Trophoblast cell (in vitro differentiated cells and primary cell): ENCODE results near the gene KRT78.

Experiments
- DNase-seq, 2 donors: peaks; one replicate each; pipeline ENCODE4 v3.0.0-alpha.2; 2016
- H2AFZ ChIP-seq: 2 replicates; pipeline ENCODE4 v1.6.1; 2013; ENCODE audit warnings: low read length, moderate library complexity, mild to moderate bottlenecking; ENCODE audit not compliant: insufficient read depth, poor library complexity
- H2AK5ac ChIP-seq: 2 replicates; pipeline ENCODE4 v1.6.1; 2013; ENCODE audit warnings: mild to moderate bottlenecking, low read length
- H2BK120ac ChIP-seq: 2 replicates; pipeline ENCODE4 v1.6.1; 2013; ENCODE audit warnings: low read length, mild to moderate bottlenecking, moderate library complexity; ENCODE audit not compliant: insufficient read depth, poor library complexity
- H2BK12ac ChIP-seq: 2 replicates; pipeline ENCODE4 v1.6.1; 2013; ENCODE audit warnings: mild to moderate bottlenecking, low read length, moderate library complexity
- H2BK5ac ChIP-seq: 2 replicates; pipeline ENCODE4 v1.6.1; 2013; ENCODE audit warnings: low read length, low read depth, moderate library complexity, mild to moderate bottlenecking; ENCODE audit not compliant: poor library complexity
- H3K14ac ChIP-seq: 2 replicates; pipeline ENCODE4 v1.6.1; 2013; ENCODE audit warnings: mild to moderate bottlenecking, low read length
- H3K18ac ChIP-seq: 2 replicates; pipeline ENCODE4 v1.6.1; 2013; ENCODE audit warnings: mild to moderate bottlenecking, low read length
- H3K23ac ChIP-seq: 2 replicates; pipeline ENCODE4 v1.6.1; 2013; ENCODE audit warnings: low read length
- H3K27ac ChIP-seq: 2 replicates; pipeline ENCODE4 v1.5.1; 2013; ENCODE audit warnings: low read depth, mild to moderate bottlenecking, inconsistent platforms, low read length, moderate library complexity
- H3K27me3 ChIP-seq: 2 replicates; pipeline ENCODE4 v1.6.1; 2013; ENCODE audit warnings: inconsistent platforms, mild to moderate bottlenecking, low read length, moderate library complexity; ENCODE audit not compliant: insufficient read depth
- H3K36me3 ChIP-seq, 2 experiments: 1 replicate in 1 of 2; 2 replicates in 1 of 2; pipeline ENCODE4 v1.6.1; 2013; ENCODE audit warnings: low read length in 2 of 2, mild to moderate bottlenecking in 2 of 2, moderate library complexity in 1 of 2; ENCODE audit not compliant: insufficient read depth in 2 of 2, control insufficient read depth in 1 of 2
- H3K4ac ChIP-seq: 2 replicates; pipeline ENCODE4 v1.6.1; 2013; ENCODE audit warnings: low read depth, mild to moderate bottlenecking, low read length, moderate library complexity
- H3K4me1 ChIP-seq, 2 experiments: 1 replicate in 1 of 2; 2 replicates in 1 of 2; pipeline ENCODE4 v1.6.1; 2013; ENCODE audit warnings: low read length in 2 of 2, mild to moderate bottlenecking in 2 of 2, moderate library complexity in 1 of 2; ENCODE audit not compliant: insufficient read depth in 2 of 2, control insufficient read depth in 1 of 2
- H3K4me2 ChIP-seq: 2 replicates; pipeline ENCODE4 v1.6.1; 2013; ENCODE audit warnings: inconsistent platforms, mild to moderate bottlenecking, low read length, moderate library complexity
- H3K4me3 ChIP-seq: 2 replicates; pipeline ENCODE4 v1.5.1; 2013; ENCODE audit warnings: mild to moderate bottlenecking, low read depth, low read length, inconsistent platforms
- H3K79me1 ChIP-seq: one replicate; pipeline ENCODE4 v1.6.1; 2013; ENCODE audit warnings: low read length
- H3K79me2 ChIP-seq: 2 replicates; pipeline ENCODE4 v1.6.1; 2013; ENCODE audit warnings: low read length, mild to moderate bottlenecking; ENCODE audit not compliant: control insufficient read depth, insufficient read depth, poor library complexity
- H3K9ac ChIP-seq: 2 replicates; pipeline ENCODE4 v1.6.1; 2013; ENCODE audit warnings: mild to moderate bottlenecking, low read length
- H3K9me3 ChIP-seq: 2 replicates; pipeline ENCODE4 v1.6.1; 2013; ENCODE audit warnings: low read depth, mild to moderate bottlenecking, control low read depth, inconsistent platforms, low read length; ENCODE audit not compliant: insufficient read depth
- H4K12ac ChIP-seq: 2 replicates; pipeline ENCODE4 v1.6.1; 2013; ENCODE audit warnings: low read depth, mild to moderate bottlenecking, low read length, moderate library complexity
- H4K8ac ChIP-seq: 2 replicates; pipeline ENCODE4 v1.6.1; 2013; ENCODE audit warnings: low read depth, mild to moderate bottlenecking, low read length, moderate library complexity
- H4K91ac ChIP-seq: one replicate; pipeline ENCODE4 v1.6.1; 2013; ENCODE audit warnings: low read depth, mild to moderate bottlenecking, low read length, moderate library complexity
- WGBS: extraction: QIAGEN DNeasy Blood & Tissue Kit; methylation state at CpG from one replicate; pipeline ENCODE4 v1.1.7; 2013; ENCODE audit warnings: missing lambda C conversion rate; ENCODE audit not compliant: insufficient read length, insufficient coverage; ENCODE audit errors: extremely low coverage; 5-methylcytosine and 5-hydroxymethylcytosine counted together

The KRT78 gene

DNA sequence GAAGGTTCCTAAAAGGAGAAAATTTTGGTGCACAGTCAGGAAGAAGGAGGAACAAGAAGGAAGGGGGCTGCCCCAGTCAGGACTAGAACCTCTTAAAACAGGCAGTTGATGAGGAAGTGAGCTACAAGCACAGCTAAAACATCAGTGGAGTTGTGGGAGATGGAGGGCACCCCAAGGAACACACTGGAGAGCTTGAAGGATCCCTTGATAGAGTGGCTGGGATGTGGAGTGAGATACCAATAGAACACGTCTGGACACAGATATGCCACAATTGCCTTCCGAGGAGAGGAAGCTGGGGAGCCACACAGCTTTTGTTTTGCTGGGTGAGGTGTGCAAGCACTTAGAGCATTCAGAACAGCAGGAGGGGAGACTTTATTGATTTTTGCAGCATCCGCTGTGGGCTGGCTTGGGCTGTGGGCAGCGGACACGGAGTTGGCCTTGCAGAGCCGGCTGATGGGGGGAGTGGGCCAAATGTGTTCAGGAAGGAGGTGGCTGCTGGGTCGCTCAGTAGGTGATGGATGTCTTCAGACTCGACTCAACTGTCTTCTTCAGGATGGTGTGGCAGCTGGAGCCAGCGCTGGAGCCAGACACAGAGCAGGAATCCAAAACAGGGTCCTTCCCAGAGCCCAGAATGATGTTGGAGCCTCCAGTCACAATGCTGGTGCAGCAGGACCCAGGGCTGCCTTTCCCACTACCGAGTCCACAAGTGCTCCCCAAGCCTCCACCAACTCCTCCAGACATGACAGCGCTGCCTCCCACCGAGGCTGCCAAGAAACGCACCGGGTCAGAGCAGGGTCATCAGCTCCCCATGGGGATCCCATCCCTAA lies 10.0 kb downstream of the KRT78 start:
- Histone ChIP-seq H3K9ac (no peak overlapping the region), H2BK12ac (no peak overlapping the region), H3K36me3 (no peaks in the 10 kb centered on the region), H4K12ac (no peak overlapping the region), H2AFZ (no peak overlapping the region), H3K27me3 (no peaks in the 10 kb centered on the region), H3K4me3 (no peak overlapping the region), H3K23ac (no peak overlapping the region), H3K4me1 (peaks cover 3 to 4% of the 10 kb centered on the region in 2 experiments), H3K18ac (no peak overlapping the region), H4K8ac (no peak overlapping the region), H3K4ac (no peak overlapping the region), H2BK120ac (no peak overlapping the region), H3K79me1 (no peaks in the 10 kb centered on the region), H3K27ac (no peak overlapping the region), H3K14ac (no peak overlapping the region), H2BK5ac (no peak overlapping the region), H4K91ac (no peak overlapping the region), H3K79me2 (no peaks in the 10 kb centered on the region), H2AK5ac (no peak overlapping the region), H3K9me3 (peaks cover 3% of the 10 kb centered on the region), H3K4me2 (no peak overlapping the region)
- DNase-seq: no peak
- WGBS: no CpG with 5 or more reads among the region's 14 CpGs

DNA sequence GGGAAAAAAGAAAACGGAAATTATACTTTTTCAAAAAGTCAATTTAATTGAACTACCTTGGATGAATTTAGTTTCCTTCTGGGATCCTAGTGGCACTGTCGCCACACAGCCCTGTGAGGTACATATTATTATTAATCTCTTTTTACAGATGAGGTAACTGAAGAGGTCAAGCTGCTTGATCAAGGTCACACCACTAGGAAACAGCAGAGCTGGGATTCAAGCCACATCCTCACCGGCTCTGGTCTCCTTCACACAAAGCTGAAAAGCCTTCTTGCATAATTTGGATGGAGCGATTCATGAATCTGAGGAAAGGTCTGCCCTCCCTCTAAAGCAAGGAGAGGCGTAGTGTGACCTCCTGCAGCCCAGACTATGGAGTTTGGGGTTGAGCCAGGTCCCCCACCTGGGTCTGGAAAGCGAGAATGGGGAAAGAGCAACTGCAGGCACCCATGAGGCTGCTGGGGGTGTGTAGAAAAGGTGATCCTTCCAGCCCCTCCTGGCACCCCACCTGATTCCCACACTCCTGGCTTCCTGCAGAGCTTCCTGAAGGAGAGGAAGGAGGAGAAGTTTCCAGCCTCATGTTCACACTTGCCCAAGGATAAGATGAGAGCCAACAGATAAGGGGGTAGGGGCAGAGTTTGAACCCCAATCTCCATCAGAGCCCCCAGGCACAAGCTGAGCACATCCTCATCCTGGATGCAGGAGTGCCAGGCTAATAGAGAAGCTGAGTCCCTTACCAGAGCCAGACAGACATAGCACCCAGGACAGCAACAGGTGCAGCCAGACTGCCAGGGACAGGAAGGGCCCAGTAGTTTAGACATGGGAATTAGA lies 10.8 kb downstream of the KRT78 start:
- no peak overlapping the region for H2AK5ac ChIP-seq
- H3K4me3 ChIP-seq: no peak overlapping the region
- H3K14ac ChIP-seq: no peak overlapping the region
- no peak overlapping the region for H2AFZ ChIP-seq
- no peak overlapping the region for H3K4ac ChIP-seq
- H3K79me2 ChIP-seq: no peaks in the 10 kb centered on the region
- no peak overlapping the region for H3K18ac ChIP-seq
- H3K36me3 ChIP-seq: no peaks in the 10 kb centered on the region
- no CpG with 5 or more reads among the region's 6 CpGs for WGBS
- no peak overlapping the region for H4K91ac ChIP-seq
- peaks cover 3 to 4% of the 10 kb centered on the region in 2 experiments for H3K4me1 ChIP-seq
- H4K8ac ChIP-seq: no peak overlapping the region
- H2BK5ac ChIP-seq: no peak overlapping the region
- no peak overlapping the region for H3K4me2 ChIP-seq
- H2BK12ac ChIP-seq: no peak overlapping the region
- H2BK120ac ChIP-seq: no peak overlapping the region
- H3K9ac ChIP-seq: no peak overlapping the region
- DNase-seq: no peak
- peaks cover 3% of the 10 kb centered on the region for H3K9me3 ChIP-seq
- no peaks in the 10 kb centered on the region for H3K79me1 ChIP-seq
- no peak overlapping the region for H3K27ac ChIP-seq
- no peak overlapping the region for H3K23ac ChIP-seq
- no peak overlapping the region for H4K12ac ChIP-seq
- H3K27me3 ChIP-seq: no peaks in the 10 kb centered on the region

DNA sequence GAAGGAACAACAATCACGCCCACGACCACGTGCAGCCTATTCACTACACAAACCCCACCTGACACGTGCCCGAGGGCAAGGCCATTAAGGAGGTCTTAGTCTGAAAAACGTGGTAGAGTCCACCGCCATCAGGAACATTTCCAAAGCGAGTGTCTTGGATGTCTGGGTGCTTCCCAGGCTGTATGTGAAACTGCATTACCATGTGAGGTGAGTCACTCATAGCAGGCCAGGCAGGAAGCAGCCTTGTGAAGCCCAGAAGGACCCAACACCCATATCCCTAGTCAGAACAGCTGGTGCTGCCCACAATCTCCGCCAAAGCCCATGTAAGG lies 11.4 kb downstream of the KRT78 start:
- Histone ChIP-seq H3K14ac (no peak overlapping the region), H3K36me3 (no peaks in the 10 kb centered on the region), H4K91ac (no peak overlapping the region), H2AK5ac (no peak overlapping the region), H3K27ac (no peak overlapping the region), H3K9me3 (peaks cover 4% of the 10 kb centered on the region), H3K4ac (no peak overlapping the region), H4K12ac (no peak overlapping the region), H4K8ac (no peak overlapping the region), H3K23ac (no peak overlapping the region), H3K79me1 (no peaks in the 10 kb centered on the region), H3K4me3 (no peak overlapping the region), H2BK120ac (no peak overlapping the region), H3K18ac (no peak overlapping the region), H3K4me1 (peaks cover 3 to 4% of the 10 kb centered on the region in 2 experiments), H3K27me3 (no peaks in the 10 kb centered on the region), H2BK12ac (no peak overlapping the region), H3K9ac (no peak overlapping the region), H2BK5ac (no peak overlapping the region), H3K79me2 (no peaks in the 10 kb centered on the region), H3K4me2 (no peak overlapping the region), H2AFZ (no peak overlapping the region)
- WGBS: no CpG with 5 or more reads among the region's 9 CpGs
- DNase-seq: peak; percentile 17 to 42

DNA sequence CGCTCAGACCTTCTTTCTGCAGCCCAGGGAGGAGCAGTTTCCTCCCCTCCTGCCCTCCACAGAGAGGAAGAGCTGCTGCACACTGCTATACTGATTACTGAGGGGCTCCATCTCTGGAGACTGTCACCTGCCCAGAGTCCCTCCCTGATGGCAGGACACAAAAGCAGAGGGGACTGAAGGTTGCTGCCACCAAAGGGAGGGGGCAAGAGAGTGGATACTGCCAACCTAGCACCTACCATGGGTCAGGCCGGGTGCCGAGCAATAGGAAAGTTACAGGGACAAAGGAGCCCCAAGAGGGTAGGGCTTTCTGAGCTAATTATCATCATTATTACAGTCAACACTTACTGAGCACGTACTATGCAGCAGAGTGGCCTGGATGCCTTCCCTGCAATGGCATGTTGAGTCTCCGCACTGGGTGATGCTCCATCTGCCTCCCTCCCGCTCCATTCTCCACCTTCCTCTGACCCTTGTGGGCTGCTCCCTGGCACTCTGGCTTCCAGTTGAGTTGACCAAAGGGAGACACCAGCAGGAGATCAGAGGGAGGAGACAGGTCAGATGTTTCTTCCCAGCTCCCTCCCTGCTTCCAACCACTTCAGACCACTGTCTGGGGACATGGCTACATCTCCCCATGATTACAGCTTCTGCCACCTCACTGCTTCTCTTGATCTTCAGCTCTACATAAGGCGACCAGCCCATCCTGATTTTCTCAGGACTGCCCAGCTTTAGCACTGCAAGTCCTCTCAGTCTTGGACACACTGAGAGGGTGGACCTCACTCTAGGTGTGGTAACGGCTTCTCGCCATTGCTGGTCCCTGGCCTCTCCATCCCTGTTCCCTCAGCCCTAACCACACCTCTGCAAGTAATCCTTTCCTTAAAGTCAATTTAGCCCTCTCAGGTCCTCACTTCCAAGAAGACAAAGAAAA lies 12.0 kb downstream of the KRT78 start:
- no peak overlapping the region for H3K18ac ChIP-seq
- no peak overlapping the region for H3K4me3 ChIP-seq
- no peak overlapping the region for H3K4ac ChIP-seq
- no peak overlapping the region for H2AK5ac ChIP-seq
- no peak overlapping the region for H2BK5ac ChIP-seq
- no peak overlapping the region for H3K9ac ChIP-seq
- H2BK120ac ChIP-seq: no peak overlapping the region
- no peak overlapping the region for H4K91ac ChIP-seq
- no peak for DNase-seq
- no peak overlapping the region for H3K4me2 ChIP-seq
- no peaks in the 10 kb centered on the region for H3K27me3 ChIP-seq
- no CpG with 5 or more reads among the region's 9 CpGs for WGBS
- no peaks in the 10 kb centered on the region for H3K79me2 ChIP-seq
- H3K4me1 ChIP-seq: peaks cover 3 to 4% of the 10 kb centered on the region in 2 experiments
- H3K23ac ChIP-seq: no peak overlapping the region
- H4K8ac ChIP-seq: no peak overlapping the region
- no peak overlapping the region for H2BK12ac ChIP-seq
- H4K12ac ChIP-seq: no peak overlapping the region
- H3K9me3 ChIP-seq: peaks cover 4% of the 10 kb centered on the region
- H3K36me3 ChIP-seq: no peaks in the 10 kb centered on the region
- no peak overlapping the region for H3K27ac ChIP-seq
- no peaks in the 10 kb centered on the region for H3K79me1 ChIP-seq
- no peak overlapping the region for H2AFZ ChIP-seq
- no peak overlapping the region for H3K14ac ChIP-seq
